ENCODE results near the gene SLCO4A1.

SLCO4A1 gene

GRCh38 chr20:62614085-62614960 lies 28.0 kb upstream of the SLCO4A1 start:
- TF ChIP-seq SIN3A (IDR thresholded peaks at IDR 0.05; ENCODE audit: borderline replicate concordance, insufficient read depth, low read length) (no peak), TAF1 (IDR thresholded peaks at IDR 0.05; ENCODE audit: borderline replicate concordance, insufficient read depth, low read length) (no peak), FOXP2 (optimal IDR thresholded peaks at IDR 0.05; ENCODE audit: borderline replicate concordance, extremely low read depth, extremely low read length, insufficient read depth) (no peak), REST (IDR thresholded peaks at IDR 0.05; ENCODE audit: insufficient read depth in 1 of 2, low read depth in 2 of 2, low read length in 2 of 2) (no peak), POLR2AphosphoS5 (IDR thresholded peaks at IDR 0.05; ENCODE audit: low read depth, low read length) (no peak)

- TF ChIP-seq TAF1 (IDR thresholded peaks at IDR 0.05; ENCODE audit: borderline replicate concordance, insufficient read depth, low read length) (no peak), REST (IDR thresholded peaks at IDR 0.05; ENCODE audit: insufficient read depth in 1 of 2, low read depth in 2 of 2, low read length in 2 of 2) (no peak)
Measured at GRCh38 chr20:62614961-62615680, 27.2 kb upstream of the SLCO4A1 start.

GRCh38 chr20:62615750-62616251 lies 26.5 kb upstream of the SLCO4A1 start:
- TF ChIP-seq TAF1 (IDR thresholded peaks at IDR 0.05; ENCODE audit: borderline replicate concordance, insufficient read depth, low read length) (no peak), FOXP2 (optimal IDR thresholded peaks at IDR 0.05; ENCODE audit: borderline replicate concordance, extremely low read depth, extremely low read length, insufficient read depth) (no peak), REST (IDR thresholded peaks at IDR 0.05; ENCODE audit: insufficient read depth in 1 of 2, low read depth in 2 of 2, low read length in 2 of 2) (no peak), SIN3A (IDR thresholded peaks at IDR 0.05; ENCODE audit: borderline replicate concordance, insufficient read depth, low read length) (no peak), POLR2AphosphoS5 (IDR thresholded peaks at IDR 0.05; ENCODE audit: low read depth, low read length) (no peak)

- TF ChIP-seq REST (IDR thresholded peaks at IDR 0.05; ENCODE audit: insufficient read depth in 1 of 2, low read depth in 2 of 2, low read length in 2 of 2) (no peak), SIN3A (IDR thresholded peaks at IDR 0.05; ENCODE audit: borderline replicate concordance, insufficient read depth, low read length) (no peak), FOXP2 (optimal IDR thresholded peaks at IDR 0.05; ENCODE audit: borderline replicate concordance, extremely low read depth, extremely low read length, insufficient read depth) (no peak)
Measured at GRCh38 chr20:62616728-62617621, 25.3 kb upstream of the SLCO4A1 start.
